Fibroblast of the conjunctiva (primary cell): ENCODE data around the gene NMRK2.
A peak's percentile ranks its signal among the peaks of the same experiment; 100 is the strongest.

Experiments
- DNase-seq: peaks from one replicate; pipeline ENCODE4 v3.0.0-alpha.2; 2010; ENCODE audit warnings: low read depth

NMRK2 gene

GRCh38 chr19:3981736-3982681 lies 49.1 kb downstream of the NMRK2 start:
- DNase-seq = no peak

DNA sequence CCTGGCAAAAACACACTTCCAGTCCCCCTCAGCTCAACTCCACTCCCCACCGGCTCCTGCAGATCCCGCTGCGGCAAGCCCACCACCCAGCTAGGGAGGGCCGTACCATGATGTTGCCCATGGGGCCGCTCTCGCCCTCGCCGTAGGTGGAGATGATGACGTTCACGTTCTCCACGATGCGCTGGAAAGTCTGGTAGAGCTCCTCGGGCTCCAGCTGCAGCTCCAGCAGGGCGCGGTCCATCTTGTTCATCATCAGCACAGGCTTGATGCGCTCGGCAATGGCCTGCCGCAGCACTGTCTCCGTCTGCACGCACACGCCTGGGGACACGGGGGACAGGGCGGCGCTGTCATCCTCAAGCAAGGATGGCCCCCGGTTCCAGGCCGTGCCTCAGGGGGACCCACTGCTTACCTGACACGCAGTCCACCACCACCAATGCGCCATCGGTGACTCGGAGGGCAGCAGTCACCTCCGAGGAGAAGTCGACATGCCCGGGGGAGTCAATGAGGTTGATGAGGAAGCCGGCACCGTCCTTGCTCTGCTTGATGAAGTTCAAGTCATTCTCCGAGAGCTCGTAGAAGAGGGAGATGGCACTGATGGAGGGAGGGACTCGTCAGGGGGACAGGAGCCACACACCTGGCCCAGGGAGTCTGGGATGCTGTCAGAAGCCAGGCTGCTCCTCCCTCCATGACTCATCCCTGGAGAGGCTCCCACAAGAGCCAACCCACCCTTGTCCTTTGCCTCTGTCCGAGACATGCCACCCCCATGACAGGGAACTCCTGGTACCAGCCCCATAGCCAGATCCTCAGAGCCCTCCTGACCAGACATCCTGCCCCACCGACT lies 50.1 kb downstream of the NMRK2 start:
- no peak for DNase-seq

- DNase-seq = no peak
Measured at GRCh38 chr19:3983542-3983914, 50.7 kb downstream of the NMRK2 start.

DNA sequence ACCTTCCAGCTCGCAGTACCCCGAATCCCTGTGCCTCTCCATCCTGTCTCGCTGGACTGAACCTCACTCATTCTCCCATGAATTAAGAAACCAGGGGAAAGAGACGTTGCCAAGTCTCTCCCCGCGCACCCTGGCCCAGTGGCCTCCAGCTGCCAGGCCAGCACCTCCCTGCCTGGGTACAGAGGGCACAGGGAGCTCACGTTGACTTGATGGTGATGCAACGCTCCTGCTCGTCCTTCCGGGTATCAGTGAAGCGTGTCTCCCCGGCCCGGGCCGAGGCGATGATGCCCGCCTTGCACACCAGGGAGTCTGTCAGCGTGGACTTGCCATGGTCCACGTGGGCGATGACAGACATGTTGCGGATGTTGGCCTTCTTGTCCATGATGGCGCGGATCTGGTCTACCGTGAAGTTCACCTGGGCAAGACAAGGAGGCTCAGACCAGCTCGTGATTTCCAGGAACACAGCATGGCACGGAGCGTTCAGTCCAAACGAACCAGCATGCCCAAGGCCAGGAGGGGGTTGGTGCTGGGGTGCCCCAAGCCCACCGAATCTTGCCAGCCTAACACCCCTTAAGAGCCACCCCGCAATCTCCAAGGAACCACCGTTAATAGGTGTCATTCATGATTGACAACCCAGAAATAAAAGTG lies 51.2 kb downstream of the NMRK2 start:
- no peak for DNase-seq

- DNase-seq = no peak
Measured at GRCh38 chr19:3984584-3984907, 51.7 kb downstream of the NMRK2 start.

GRCh38 chr19:3984908-3985642 lies 52.2 kb downstream of the NMRK2 start, which contains the start of gene EEF2:
Gene EEF2 (minus strand): TSS chr19:3985463. CDS start chr19:3985380, 83 bp downstream.
- DNase-seq = peak; percentile 84

DNA sequence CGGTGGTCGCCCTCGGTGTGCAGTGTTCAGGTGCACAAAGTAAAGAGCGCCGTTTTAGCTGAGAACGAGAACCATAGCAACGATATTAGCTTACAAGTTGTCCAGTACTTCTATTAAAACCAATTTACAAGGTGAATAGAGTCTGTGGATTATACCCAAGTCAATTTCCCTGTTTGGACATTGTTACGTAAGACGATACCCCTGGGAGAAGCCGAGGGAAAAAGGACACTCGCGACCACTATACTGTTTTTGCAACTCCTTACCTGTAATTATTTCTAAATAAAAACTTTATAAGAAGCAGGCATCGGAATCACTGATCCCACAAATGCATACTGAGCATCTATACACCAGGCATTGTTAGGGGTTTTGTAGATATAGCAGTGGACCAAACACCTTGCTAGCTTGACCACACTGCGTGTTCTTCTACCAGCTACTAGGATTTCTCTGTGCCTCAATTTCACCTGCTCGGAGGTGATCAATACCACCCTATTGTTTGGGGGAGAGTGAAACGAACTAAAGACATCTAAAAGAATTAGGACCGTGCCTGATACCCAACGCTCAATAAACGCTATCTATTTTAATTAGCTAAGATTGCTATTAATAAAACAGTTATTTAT lies 52.9 kb downstream of the NMRK2 start:
- DNase-seq = no peak

DNA sequence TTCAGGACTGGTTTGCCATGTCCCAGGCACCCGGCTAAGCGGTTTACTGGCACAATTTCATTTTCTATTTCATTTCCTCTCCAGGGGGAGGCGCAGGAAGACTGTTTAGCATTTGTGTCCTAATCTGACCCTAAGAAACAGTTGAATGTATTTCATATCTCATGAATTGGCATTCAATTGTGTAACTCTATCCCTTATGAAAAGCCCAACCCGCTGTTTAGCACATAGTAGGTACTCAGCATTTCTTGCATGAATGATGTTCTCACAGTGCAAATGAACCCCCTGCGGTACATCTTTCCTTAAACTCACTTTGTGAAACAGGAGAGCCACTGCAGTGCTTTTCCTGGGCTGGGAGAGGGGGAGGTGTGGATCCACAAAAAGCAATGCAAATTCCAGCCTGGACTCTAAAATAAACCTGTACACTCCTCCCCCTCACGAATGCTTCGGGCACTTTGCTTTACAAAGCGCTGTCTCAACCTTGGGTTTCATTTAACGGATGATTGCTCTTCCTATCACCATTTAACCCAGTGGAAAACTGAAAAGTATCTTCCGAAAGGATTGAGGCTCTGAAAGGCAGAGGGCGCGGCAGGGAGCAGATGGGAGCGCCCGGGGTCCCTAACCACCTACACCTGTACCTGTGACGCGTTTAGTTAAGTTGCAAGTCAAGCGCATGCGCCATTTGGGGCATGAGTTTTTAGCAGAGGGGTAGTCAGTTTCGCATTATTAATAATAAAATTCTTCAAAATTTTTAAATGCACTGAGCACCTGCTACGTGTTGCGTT lies 53.6 kb downstream of the NMRK2 start:
- DNase-seq = peak; percentile 71

GRCh38 chr19:3987619-3988371 lies 54.9 kb downstream of the NMRK2 start:
- peak; percentile 78 for DNase-seq

GRCh38 chr19:3990815-3991117 lies 57.9 kb downstream of the NMRK2 start:
- DNase-seq = no peak
